NCI-H146 (cell line): ENCODE measurements around the gene CCDC43.
"Not testable (repeated sequence)": the region's sequence is repeated elsewhere in the genome, so short reads cannot be mapped to it uniquely, and the experiment has no call there.

ENCODE experiments used
- DNase-seq: peaks from one replicate; lab custom pipeline; 2025; lab: John Stamatoyannopoulos, UW

The CCDC43 gene, protein sequence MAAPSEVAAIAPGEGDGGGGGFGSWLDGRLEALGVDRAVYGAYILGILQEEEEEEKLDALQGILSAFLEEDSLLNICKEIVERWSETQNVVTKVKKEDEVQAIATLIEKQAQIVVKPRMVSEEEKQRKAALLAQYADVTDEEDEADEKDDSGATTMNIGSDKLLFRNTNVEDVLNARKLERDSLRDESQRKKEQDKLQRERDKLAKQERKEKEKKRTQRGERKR

GRCh38 chr17:44689477-44690217 is at the start of gene CCDC43:
TSS of gene CCDC43 (minus strand) at chr17:44689776. CDS start at chr17:44689753, 23 bp downstream.
- peak; percentile 92 for DNase-seq

GRCh38 chr17:44738214-44738906 is 48.8 kb upstream of the CCDC43 start:
- DNase-seq = no peak

DNA sequence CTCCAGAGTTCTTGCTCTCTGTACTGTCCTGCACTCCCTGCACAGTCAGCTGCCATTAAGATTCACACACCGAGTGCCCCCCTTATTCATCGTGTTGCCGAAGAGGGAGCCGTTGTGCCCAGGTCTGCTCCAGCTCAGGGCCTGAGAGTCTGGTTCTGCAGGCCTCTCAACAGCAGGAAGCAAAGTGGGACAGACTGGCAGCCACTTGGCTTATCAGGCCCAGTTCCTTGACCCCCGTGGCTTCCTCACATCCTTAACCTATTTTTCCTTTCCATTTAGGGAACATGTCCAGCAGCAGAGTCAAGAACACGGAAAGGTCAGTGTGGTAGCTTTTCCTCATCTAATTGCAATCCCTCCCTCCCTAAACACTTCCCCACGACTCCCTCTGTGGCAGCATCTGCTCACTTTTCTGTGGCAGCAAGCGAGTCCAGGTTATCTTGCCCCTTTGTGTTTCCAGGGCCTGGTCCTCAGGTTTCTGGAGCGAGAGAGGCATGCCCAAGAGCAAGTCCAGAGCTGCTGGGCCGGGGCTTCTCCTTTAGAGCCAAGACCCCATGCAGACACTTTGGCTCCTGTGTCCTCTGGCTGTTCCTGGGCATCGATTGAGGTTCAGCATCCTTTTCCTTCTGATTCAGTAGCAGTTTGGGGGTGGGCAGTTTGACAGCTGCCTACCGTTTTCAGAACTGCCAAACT is 47.1 kb upstream of the CCDC43 start:
- no peak for DNase-seq

- DNase-seq = no peak
These were observed 44.7 kb upstream of the CCDC43 start for GRCh38 chr17:44734272-44734671.

GRCh38 chr17:44733753-44734152 is 44.2 kb upstream of the CCDC43 start:
- DNase-seq = no peak

- not testable (repeated sequence) for DNase-seq
These were observed 36.5 kb upstream of the CCDC43 start for GRCh38 chr17:44726121-44726520.

- DNase-seq = no peak
These were observed 32.7 kb upstream of the CCDC43 start for GRCh38 chr17:44722254-44722653.

- no peak for DNase-seq
These were observed 29.9 kb upstream of the CCDC43 start for GRCh38 chr17:44719444-44719843.

DNA sequence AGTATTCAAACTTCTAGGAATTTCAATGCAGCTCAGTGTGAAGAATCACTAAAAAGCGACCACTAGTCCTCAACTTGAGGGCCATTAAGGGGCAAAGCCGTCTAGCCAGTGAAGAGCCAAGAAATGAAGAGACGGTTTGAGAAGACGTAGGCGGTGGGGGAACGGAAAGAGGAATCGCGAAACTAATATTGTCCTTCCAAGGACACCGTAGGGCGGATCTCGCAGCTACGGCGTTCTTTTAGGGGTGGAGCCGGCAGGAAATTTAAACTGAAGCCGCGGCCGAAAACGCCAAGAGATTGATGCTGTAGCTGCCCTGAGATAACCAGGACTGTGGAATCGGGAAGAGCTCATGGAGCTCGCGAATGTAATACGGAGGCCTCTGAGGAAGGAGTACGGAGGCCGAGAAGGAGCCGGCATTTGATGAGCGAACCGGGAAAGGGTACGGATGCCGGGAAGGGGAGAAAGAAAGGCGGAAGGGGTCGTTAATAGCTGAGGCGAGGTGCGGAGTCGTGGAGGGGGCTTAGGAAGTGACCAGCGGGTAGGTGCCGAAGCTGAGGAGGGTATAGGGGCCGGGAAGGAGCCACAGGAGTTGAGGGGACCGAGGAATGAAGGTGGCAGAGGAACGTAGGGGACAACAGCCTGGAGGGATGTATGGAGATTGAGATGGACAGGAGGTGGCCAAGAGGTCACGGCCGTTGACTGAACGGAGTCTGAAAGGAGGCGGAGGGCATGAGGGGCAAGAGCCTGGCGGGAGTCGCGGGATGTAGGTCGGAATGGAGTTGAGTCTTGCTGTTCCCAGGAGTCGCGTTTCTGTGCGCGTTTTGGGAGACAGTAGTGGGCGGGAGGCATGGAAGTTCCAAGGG is 19.1 kb upstream of the CCDC43 start, which contains the start of gene DBF4B:
Gene DBF4B (plus strand): TSS at position 265 of the 863 bp plus-strand sequence. CDS start 156 bp downstream, at position 421.
- peak; percentile 86 for DNase-seq

GRCh38 chr17:44707755-44708400 is 18.3 kb upstream of the CCDC43 start:
- DNase-seq = no peak

- not testable (repeated sequence) for DNase-seq
These were observed 10.7 kb upstream of the CCDC43 start for GRCh38 chr17:44700288-44700687.

DNA sequence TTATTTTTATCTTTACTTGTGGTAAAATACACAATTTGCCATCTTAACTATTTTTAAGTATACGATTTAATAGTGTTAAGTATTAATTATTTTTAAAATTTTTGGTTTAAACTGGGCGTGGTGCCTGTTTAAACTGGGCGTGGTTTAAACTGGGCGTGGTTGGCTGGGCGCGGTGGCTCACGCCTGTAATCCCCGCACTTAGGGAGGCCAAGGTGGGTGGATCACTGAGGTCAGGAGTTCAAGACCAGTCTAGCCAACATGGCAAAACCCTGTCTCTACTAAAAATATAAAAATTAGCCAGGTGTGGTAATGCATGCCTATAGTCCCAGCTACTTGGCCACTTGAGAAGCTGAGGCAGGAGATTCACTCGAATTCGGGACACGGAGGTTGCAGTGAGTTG is 4.0 kb upstream of the CCDC43 start:
- no peak for DNase-seq

DNA sequence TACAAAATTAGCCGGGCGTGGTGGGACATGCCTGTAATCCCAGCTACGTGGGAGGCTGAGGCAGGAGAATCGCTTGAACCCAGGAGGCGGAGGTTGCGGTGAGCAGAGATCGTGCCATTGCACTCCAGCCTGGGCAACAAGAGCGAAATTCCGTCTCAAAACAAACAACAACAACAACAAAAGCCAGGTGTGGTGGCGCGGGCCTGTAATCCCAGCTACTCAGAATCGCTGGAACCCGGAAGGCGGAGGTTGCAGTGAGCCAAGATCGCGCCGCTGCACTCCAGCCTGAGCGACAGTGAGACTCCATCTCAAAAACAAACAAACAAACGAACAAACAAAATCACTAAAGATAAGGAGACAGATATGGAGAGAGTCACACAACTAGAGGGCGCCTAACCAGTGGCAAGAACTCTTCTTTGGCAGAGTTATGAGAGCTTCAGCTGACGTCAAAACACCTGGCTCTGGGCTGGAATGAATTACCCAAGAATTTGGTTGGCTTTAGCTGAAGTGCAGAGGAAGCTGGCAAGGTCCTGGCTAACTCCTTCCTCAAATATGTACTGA is 1.2 kb upstream of the CCDC43 start:
- DNase-seq = peak; percentile 24

DNA sequence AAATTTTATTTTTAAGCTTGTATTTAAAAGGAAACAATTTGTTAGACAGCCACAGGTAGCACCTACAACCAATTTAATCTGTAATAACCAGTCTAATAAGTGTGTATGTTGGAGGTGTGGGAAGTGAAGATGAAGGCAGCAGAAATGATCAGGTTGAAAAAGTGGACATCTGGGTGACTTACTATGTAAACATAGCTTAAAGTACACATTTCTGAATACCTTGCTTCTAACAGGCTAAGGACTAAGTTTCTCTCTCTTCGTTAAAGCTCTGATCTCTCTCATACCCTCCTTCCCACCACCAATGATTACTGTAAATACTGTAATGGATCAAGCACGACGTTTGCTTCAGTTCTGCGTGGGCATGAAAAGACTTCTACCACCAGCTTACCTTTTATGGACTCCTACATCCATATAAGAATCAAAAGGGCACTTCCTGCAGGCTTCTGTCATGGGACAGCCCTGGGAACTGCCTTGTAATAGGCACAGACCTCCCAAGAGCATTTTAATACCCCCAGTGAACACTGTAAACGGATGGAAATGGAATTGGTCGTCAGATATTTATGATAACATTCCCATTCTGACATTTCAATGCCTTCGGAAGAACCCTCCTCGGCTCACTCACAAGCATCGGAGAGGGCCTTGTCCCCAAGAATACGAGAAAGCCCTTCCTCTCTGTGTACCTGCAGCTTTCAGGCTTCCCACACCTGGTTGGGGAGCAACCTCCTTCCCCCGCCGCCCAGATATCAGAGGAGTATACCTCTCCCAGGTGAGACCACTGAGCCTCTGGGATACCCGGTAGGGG is 700 bp downstream of the CCDC43 start:
- DNase-seq = peak; percentile 32

DNA sequence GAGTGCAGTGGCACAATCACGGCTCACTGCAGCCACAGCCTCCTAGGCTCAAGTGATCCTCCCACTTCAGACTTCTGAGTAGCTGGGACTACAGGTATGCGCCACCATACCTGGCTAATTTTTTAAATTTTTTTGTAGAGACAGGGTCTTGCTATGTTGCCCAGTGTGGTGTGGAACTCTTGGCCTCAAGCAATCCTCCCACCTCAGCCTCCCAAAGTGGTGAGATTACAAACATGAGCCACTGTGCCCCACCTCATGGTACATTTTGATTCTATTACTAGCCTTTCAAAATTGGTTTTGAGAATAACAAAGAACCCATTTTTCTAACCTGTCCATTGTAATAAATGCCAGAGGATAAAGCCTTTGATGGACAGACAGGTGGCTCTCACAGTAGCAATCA is 1.4 kb downstream of the CCDC43 start:
- DNase-seq = no peak

DNA sequence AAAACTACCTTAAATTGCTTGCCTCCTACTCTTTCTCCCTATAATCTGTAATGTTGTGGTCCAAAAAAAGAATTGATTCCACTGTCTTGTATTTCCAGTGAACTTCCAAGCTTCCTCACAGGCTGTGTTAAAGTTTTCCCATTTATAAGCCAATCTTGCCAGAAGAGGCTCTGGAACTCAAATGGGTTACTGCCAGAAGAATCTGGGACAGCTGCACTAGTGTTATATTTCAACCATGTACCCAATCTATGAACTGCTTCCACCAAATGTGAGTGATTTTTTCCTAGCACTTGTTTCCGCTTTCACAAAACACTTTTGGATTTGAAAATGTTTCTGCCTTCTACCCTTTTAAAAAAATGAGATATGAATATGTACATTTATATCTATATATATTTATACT is 1.8 kb downstream of the CCDC43 start:
- no peak for DNase-seq

DNA sequence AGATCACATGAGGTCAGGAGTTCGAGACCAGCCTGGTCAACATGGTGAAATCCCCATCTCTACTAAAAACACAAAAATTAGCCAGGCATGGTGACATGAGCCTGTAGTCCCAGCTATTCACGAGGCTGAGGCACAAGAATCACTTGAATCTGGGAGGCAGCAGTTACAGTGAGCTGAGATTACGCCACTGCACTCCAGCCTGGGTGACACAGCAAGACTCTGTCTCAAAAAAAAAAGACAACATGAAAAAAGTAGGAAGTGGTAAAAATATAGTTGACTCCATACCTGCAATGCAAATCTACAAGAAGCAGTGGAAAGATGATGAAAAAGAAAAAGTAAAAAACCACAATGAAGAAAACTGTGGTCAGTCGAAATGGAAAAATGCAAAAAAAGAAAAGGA is 6.3 kb downstream of the CCDC43 start:
- not testable (repeated sequence) for DNase-seq

DNA sequence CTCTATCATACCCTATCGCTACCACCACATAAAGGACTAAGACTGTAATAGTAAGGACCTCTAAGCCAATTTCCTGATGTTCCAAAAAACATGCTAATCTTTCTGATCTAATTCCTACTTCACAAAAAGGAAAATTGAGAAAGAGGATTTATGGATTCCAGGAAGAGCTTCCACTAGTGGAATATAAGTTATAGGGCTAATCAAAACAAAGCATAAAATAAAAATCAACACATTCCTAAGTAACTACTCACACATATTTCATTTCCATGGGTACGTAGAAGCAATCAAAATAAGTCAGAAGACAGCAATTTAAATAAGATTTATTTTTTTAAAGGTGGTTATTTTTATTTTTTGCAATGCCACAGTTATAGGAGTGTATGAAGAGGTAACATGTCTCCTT is 12.4 kb downstream of the CCDC43 start:
- no peak for DNase-seq

DNA sequence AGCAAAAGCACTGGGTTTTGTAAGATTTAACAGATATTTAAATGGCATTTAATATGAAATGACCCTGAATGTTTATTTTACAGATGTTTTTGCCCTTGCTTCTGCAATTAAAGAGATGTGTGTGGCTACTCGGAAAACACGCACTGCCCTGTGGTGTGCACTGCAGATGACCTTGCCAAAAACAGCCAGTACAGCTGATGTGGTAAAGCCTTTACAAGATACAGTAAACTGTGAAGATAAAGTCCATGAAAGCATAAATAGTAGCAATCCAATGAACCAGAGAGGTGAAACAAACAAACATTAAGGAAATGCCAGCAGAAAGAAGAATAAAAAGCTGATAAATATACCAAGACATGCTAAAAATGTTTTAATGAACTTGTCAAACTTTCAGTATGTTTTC is 15.7 kb downstream of the CCDC43 start:
- DNase-seq = no peak
